ENCODE measurements around the gene TNFRSF6B.

TNFRSF6B gene

GRCh38 chr20:63680857-63681608 is 15.4 kb upstream of the TNFRSF6B start:
- Histone ChIP-seq H3K27me3 (ENCODE audit: control insufficient read depth, insufficient read depth, low read length) (no peaks in the 10 kb centered on the region), H3K9me3 (ENCODE audit: control insufficient read depth, low read length) (no peaks in the 10 kb centered on the region), H3K9ac (ENCODE audit: low read length) (no peak overlapping the region), H3K36me3 (ENCODE audit: control insufficient read depth, insufficient read depth, low read length) (no peaks in the 10 kb centered on the region), H3K4me3 (ENCODE audit: low read length) (no peak overlapping the region), H3K4me1 (ENCODE audit: control insufficient read depth, insufficient read depth, low read length) (peaks cover 14% of the 10 kb centered on the region)

GRCh38 chr20:63681609-63682142 is 14.8 kb upstream of the TNFRSF6B start:
- no peaks in the 10 kb centered on the region for H3K36me3 ChIP-seq (ENCODE audit: control insufficient read depth, insufficient read depth, low read length)
- no peak overlapping the region for H3K4me3 ChIP-seq (ENCODE audit: low read length)
- no peaks in the 10 kb centered on the region for H3K27me3 ChIP-seq (ENCODE audit: control insufficient read depth, insufficient read depth, low read length)
- peak overlapping the region; percentile 31 for H3K9ac ChIP-seq (ENCODE audit: low read length)
- H3K4me1 ChIP-seq (ENCODE audit: control insufficient read depth, insufficient read depth, low read length): peaks cover 20% of the 10 kb centered on the region
- H3K9me3 ChIP-seq (ENCODE audit: control insufficient read depth, low read length): no peaks in the 10 kb centered on the region

GRCh38 chr20:63682384-63683139 is 13.9 kb upstream of the TNFRSF6B start:
- H3K9ac ChIP-seq (ENCODE audit: low read length): no peak overlapping the region
- H3K4me3 ChIP-seq (ENCODE audit: low read length): no peak overlapping the region
- no peaks in the 10 kb centered on the region for H3K9me3 ChIP-seq (ENCODE audit: control insufficient read depth, low read length)
- H3K27me3 ChIP-seq (ENCODE audit: control insufficient read depth, insufficient read depth, low read length): no peaks in the 10 kb centered on the region
- H3K4me1 ChIP-seq (ENCODE audit: control insufficient read depth, insufficient read depth, low read length): peaks cover 29% of the 10 kb centered on the region
- H3K36me3 ChIP-seq (ENCODE audit: control insufficient read depth, insufficient read depth, low read length): no peaks in the 10 kb centered on the region

GRCh38 chr20:63685269-63686026 is 11.0 kb upstream of the TNFRSF6B start:
- H3K9me3 ChIP-seq (ENCODE audit: control insufficient read depth, low read length): no peaks in the 10 kb centered on the region
- peaks cover 30% of the 10 kb centered on the region for H3K4me1 ChIP-seq (ENCODE audit: control insufficient read depth, insufficient read depth, low read length)
- H3K36me3 ChIP-seq (ENCODE audit: control insufficient read depth, insufficient read depth, low read length): no peaks in the 10 kb centered on the region
- no peak overlapping the region for H3K4me3 ChIP-seq (ENCODE audit: low read length)
- no peak overlapping the region for H3K9ac ChIP-seq (ENCODE audit: low read length)
- no peaks in the 10 kb centered on the region for H3K27me3 ChIP-seq (ENCODE audit: control insufficient read depth, insufficient read depth, low read length)

GRCh38 chr20:63686094-63686491 is 10.4 kb upstream of the TNFRSF6B start:
- peaks cover 30% of the 10 kb centered on the region for H3K4me1 ChIP-seq (ENCODE audit: control insufficient read depth, insufficient read depth, low read length)
- no peak overlapping the region for H3K4me3 ChIP-seq (ENCODE audit: low read length)
- no peaks in the 10 kb centered on the region for H3K9me3 ChIP-seq (ENCODE audit: control insufficient read depth, low read length)
- H3K36me3 ChIP-seq (ENCODE audit: control insufficient read depth, insufficient read depth, low read length): no peaks in the 10 kb centered on the region
- H3K27me3 ChIP-seq (ENCODE audit: control insufficient read depth, insufficient read depth, low read length): no peaks in the 10 kb centered on the region
- peak overlapping the region; percentile 3 for H3K9ac ChIP-seq (ENCODE audit: low read length)

- Histone ChIP-seq H3K27me3 (ENCODE audit: control insufficient read depth, insufficient read depth, low read length) (no peaks in the 10 kb centered on the region), H3K9me3 (ENCODE audit: control insufficient read depth, low read length) (no peaks in the 10 kb centered on the region), H3K4me3 (ENCODE audit: low read length) (no peak overlapping the region), H3K9ac (ENCODE audit: low read length) (peak overlapping the region; percentile 11), H3K36me3 (ENCODE audit: control insufficient read depth, insufficient read depth, low read length) (no peaks in the 10 kb centered on the region), H3K4me1 (ENCODE audit: control insufficient read depth, insufficient read depth, low read length) (peaks cover 34% of the 10 kb centered on the region)
These were observed 9.7 kb upstream of the TNFRSF6B start for GRCh38 chr20:63686492-63687321.

GRCh38 chr20:63687419-63688178 is 8.9 kb upstream of the TNFRSF6B start:
- peak overlapping the region; percentile 11 for H3K9ac ChIP-seq (ENCODE audit: low read length)
- no peaks in the 10 kb centered on the region for H3K27me3 ChIP-seq (ENCODE audit: control insufficient read depth, insufficient read depth, low read length)
- no peaks in the 10 kb centered on the region for H3K36me3 ChIP-seq (ENCODE audit: control insufficient read depth, insufficient read depth, low read length)
- H3K9me3 ChIP-seq (ENCODE audit: control insufficient read depth, low read length): no peaks in the 10 kb centered on the region
- H3K4me1 ChIP-seq (ENCODE audit: control insufficient read depth, insufficient read depth, low read length): peaks cover 40% of the 10 kb centered on the region
- no peak overlapping the region for H3K4me3 ChIP-seq (ENCODE audit: low read length)

GRCh38 chr20:63688228-63689045 is 8.0 kb upstream of the TNFRSF6B start:
- Histone ChIP-seq H3K4me1 (ENCODE audit: control insufficient read depth, insufficient read depth, low read length) (peaks cover 34% of the 10 kb centered on the region), H3K9ac (ENCODE audit: low read length) (no peak overlapping the region), H3K36me3 (ENCODE audit: control insufficient read depth, insufficient read depth, low read length) (no peaks in the 10 kb centered on the region), H3K27me3 (ENCODE audit: control insufficient read depth, insufficient read depth, low read length) (no peaks in the 10 kb centered on the region), H3K9me3 (ENCODE audit: control insufficient read depth, low read length) (no peaks in the 10 kb centered on the region), H3K4me3 (ENCODE audit: low read length) (no peak overlapping the region)

GRCh38 chr20:63689046-63690002 is 7.1 kb upstream of the TNFRSF6B start:
- Histone ChIP-seq H3K4me1 (ENCODE audit: control insufficient read depth, insufficient read depth, low read length) (peaks cover 34% of the 10 kb centered on the region), H3K9me3 (ENCODE audit: control insufficient read depth, low read length) (no peaks in the 10 kb centered on the region), H3K9ac (ENCODE audit: low read length) (no peak overlapping the region), H3K36me3 (ENCODE audit: control insufficient read depth, insufficient read depth, low read length) (no peaks in the 10 kb centered on the region), H3K27me3 (ENCODE audit: control insufficient read depth, insufficient read depth, low read length) (no peaks in the 10 kb centered on the region), H3K4me3 (ENCODE audit: low read length) (no peak overlapping the region)
